HG02938 (cell line): Measurements from ENCODE around the gene SLC20A1.
"Not testable (repeated sequence)": the region's sequence is repeated elsewhere in the genome, so short reads cannot be mapped to it uniquely, and the experiment has no call there.

ENCODE experiments used
- ATAC-seq: cut with Tn5 transposase; IDR thresholded peaks from one replicate; pipeline ENCODE4 v1.9.1; 2021; ENCODE audit warnings: mild to moderate bottlenecking, moderate library complexity; ENCODE audit not compliant: unreplicated experiment

The SLC20A1 gene

DNA sequence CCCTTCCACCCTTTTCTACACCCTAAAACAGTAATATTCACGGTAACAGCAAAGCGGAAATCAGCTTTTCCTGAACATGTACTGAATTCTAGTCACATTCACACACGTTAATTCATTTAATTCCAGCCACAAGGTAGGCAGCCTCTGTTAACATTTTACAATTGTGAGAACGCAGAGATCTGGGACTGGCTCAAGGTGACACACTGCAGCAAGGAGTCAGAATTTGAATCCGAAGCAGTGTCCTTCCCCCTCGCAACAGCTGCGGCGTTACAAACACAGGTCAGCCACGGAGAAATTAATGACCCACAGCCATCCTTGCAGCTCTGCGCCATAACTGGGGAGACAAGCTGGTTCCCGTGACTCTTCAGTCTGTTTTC is 818 bp upstream of the SLC20A1 start:
- ATAC-seq: peak; percentile 6

DNA sequence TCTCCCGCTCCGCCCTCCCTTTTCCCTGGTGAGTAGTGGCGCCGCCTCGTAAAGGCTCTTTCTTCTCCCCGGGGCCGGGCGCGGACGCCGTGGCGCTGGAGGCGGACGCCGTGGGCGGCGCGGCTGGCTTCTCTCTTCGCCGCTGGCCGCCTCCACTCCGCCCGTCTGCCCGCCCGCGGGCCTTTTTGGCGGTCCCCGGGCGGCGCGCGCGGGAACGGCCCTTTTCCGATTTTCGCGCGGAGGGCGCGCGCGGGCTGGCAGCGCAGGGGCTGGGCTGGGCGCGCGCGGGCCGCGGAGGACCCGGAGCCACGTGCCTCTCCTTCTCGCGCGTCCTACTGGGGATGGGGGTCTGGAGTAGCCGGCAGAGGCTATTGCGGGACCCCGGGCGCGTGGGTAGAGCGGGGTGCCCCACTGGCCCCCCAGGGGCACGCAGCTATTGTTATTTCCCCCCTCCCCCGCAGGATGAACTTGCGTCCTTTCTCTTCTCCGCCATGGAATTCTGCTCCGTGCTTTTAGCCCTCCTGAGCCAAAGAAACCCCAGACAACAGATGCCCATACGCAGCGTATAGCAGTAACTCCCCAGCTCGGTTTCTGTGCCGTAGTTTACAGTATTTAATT is 472 bp downstream of the SLC20A1 start:
- ATAC-seq: peak; percentile 31

DNA sequence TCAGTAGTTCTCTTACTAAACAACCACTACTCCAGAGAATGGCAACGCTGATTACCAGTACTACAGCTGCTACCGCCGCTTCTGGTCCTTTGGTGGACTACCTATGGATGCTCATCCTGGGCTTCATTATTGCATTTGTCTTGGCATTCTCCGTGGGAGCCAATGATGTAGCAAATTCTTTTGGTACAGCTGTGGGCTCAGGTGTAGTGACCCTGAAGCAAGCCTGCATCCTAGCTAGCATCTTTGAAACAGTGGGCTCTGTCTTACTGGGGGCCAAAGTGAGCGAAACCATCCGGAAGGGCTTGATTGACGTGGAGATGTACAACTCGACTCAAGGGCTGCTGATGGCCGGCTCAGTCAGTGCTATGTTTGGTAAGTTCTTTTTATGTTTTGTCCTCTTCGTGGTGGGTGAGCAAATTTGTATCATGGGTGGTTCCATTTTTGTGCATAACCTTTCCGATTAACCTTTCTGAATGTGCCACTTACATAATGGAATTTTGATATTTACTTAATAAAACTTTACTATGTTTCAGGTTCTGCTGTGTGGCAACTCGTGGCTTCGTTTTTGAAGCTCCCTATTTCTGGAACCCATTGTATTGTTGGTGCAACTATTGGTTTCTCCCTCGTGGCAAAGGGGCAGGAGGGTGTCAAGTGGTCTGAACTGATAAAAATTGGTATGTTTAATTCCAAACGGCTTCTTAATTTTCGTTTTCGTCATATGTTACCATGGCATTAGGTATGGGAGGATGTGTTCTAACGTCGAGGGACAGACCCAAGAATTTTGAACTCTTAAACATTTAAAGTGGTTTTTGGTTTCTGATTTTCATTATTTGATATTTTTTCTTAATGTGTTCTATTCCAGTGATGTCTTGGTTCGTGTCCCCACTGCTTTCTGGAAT is 1.3 kb downstream of the SLC20A1 start:
- no peak for ATAC-seq

DNA sequence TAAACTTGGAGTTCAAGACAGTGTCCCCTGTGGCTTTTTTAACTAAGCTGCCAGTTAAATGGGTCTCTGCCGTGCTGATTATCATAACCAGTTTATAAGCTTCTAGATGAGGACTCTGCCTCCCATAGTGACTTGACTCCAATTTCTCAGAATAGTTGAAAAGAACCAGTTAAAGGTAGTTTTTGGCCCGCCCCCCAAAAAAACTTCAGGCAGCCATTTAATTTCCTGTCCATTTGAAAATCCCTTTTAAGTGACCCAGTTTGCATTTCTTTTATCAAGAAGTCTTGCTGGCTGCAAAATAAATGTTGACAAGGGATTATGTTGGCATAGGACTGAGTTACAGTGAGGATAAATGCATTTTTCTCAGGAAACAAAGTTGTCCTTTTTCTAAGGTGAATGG is 2.3 kb downstream of the SLC20A1 start:
- ATAC-seq: no peak

DNA sequence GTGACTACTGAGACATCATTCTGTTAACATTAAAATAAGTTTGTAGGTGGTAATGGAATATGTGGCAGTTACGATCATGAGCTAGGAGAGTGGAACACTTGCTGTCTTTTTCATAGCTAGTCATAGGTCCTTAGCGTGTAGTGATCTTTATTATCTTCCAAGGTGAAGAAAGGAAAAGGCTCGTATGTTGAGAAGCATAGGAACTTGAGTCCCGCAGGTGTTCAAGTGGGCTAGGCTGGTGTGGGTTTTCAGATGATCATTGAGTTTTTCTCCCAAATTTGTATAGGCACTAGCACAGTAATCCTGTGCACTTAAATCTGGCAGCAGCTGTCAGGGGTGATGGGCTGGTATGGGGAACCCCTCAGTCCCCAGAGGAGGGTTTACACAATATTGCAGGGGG is 10.9 kb downstream of the SLC20A1 start:
- no peak for ATAC-seq

DNA sequence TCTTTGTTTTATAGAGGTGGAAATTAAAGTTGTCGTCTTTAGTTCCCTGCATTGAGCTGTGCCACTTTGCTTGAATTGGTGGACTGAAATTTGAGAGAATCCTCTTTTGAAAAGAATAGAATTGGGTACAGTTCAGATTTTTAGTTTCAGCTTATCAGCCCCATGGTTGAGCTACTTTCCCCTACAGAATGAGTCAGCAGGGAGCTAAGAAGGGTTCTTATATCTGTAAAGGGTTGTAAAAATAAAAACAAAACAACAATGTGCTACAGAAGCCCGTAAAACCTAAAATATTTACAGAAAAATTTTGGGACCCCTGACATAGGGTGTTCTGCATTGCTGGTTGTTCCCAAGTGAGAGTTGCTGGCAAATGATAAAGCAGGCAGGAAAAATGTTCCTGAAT is 12.6 kb downstream of the SLC20A1 start:
- ATAC-seq: no peak

DNA sequence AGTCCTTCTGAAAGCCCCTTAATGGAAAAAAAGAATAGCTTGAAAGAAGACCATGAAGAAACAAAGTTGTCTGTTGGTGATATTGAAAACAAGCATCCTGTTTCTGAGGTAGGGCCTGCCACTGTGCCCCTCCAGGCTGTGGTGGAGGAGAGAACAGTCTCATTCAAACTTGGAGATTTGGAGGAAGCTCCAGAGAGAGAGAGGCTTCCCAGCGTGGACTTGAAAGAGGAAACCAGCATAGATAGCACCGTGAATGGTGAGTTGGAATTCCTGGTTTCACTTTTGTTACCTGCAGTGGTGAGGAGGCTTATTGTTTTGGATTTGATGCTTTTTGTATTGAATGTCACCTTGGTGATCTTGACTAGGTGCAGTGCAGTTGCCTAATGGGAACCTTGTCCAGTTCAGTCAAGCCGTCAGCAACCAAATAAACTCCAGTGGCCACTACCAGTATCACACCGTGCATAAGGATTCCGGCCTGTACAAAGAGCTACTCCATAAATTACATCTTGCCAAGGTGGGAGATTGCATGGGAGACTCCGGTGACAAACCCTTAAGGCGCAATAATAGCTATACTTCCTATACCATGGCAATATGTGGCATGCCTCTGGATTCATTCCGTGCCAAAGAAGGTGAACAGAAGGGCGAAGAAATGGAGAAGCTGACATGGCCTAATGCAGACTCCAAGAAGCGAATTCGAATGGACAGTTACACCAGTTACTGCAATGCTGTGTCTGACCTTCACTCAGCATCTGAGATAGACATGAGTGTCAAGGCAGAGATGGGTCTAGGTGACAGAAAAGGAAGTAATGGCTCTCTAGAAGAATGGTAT is 13.3 kb downstream of the SLC20A1 start:
- ATAC-seq: no peak

DNA sequence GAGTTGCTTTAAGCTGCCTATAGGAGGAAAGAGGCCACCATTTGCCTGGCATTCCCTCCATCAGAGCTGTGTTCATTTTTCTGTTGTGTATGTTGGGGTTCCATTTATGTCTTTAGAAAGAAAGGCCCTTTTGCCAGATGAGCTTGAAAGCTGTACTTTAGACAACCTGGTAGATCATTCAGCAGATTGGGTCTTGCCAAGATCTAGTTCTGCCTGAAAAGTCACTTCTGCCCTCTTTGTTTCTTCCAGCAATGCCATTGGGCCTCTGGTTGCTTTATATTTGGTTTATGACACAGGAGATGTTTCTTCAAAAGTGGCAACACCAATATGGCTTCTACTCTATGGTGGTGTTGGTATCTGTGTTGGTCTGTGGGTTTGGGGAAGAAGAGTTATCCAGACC is 14.4 kb downstream of the SLC20A1 start:
- ATAC-seq: no peak

DNA sequence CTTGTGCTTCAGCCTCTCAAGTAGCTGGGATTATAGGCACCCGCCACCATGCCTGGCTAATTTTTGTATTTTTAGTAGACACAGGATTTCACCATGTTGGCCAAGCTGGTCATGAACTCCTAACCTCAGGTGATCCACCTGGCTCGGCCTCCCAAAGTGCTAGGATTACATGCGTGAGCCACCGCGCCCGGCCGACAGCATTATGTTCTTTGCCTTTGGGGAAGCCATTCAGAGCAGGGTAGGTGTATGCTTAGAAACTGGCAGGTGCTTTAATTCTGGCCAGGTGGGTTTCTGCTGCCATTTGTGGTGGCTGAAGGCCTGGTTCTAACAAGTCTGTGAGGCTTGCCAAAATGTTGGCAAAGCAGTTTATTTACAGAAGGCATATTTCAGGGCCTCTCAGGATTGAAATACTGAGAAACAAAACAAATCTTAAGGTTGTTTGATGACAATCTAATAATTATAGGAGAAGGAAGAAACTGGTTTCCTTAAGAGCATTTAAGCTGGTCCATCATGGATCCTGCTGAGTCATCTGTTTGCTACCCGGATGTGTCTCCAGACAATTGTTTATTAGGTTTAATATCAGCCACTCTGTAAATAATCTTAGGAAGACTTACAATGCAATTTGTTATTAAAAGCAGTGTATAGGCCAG is 16.0 kb downstream of the SLC20A1 start:
- ATAC-seq: no peak

DNA sequence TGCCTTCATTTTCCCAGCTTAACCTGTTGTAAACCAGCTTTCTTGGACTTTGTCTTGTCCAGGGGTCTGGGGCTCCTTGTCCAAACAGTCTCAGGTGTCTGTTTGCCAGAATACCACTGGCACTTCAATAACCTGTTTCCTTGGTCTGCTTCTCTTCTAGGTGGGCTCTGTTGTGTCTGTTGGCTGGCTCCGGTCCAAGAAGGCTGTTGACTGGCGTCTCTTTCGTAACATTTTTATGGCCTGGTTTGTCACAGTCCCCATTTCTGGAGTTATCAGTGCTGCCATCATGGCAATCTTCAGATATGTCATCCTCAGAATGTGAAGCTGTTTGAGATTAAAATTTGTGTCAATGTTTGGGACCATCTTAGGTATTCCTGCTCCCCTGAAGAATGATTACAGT is 17.0 kb downstream of the SLC20A1 start:
- no peak for ATAC-seq

DNA sequence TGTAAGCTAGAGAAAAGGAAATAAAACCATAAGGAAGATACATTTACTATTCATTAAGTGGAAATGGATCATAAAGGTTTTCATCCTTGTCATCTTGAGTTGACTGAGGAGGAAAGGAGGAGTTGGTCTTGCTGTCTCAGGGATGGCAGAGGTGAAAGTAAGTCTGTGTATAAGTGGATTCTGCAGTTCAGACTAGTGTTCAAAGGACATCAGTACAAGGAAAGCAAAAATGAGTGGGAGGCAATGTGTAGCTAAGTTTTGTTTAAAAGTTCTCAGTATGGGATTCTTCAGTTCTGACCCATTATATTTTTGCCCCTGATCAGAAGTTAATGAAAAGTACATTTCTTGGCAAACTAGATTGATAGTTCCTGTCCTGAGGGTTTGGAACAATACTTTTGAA is 18.9 kb downstream of the SLC20A1 start:
- ATAC-seq: no peak

DNA sequence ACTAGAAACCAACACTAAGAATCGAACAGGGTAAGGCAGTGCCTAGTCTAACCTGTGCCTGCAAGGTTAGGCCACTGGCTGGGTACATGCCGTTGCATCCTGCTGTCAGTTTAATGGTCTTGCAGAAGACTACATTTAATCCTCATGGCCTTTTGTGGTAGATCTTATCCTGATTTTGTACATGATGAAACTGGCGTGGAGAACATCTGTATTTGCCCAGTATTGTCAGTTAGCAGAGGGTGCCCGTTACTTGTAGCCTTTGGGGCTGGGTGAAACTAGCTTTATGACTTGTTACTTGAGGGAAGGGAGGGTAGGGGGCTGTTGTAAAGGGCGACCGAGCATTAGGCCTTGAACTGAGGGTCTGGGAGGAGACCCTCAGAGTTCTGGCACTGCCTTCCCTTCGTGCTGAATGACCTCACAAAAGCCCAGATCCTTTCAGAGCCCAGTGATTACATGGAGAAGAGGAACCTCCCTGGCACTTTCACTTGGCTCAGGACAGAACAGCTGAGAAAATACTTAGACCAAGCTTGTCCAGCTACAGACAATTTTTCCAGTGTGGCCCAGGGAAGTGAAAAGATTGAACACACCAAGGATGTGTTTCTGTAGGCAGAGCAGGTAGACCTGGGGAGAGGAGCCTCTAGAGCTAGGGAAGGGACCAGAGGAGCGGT is 19.5 kb downstream of the SLC20A1 start:
- ATAC-seq: no peak

DNA sequence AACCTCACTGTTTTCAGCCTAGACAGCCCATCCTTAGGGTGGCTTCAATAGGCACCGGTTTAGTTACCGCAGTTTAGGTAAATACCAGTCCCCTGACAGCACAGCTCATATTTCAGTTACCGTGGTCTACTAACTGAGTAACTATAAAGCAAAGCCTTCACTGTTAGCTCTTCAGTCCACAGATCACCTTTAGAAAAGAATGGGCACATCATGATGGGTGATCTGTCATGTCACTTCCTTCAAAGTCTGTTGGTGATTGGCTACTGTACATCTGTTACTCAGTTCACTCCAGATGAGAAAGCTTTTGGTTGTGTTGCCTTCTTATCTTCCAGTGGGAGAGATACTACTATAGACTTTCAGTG is 21.0 kb downstream of the SLC20A1 start:
- ATAC-seq: no peak

DNA sequence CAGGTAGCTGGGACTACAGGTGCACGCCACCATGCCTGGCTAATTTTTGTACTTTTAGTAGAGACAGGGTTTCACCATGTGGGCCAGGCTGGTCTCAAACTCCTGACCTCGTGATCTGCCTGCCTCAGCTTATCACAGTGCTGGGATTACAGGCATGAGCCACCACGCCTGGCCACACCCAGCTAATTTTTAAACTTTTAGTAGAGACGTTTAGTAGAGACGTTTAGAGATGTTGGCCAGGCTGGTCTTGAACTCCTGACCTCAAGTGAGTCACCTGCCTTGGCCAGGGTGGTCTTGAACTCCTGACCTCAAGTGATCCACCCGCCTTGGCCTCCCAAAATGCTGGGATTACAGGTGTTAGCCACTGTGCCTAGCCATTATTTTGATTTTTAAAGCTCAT is 21.8 kb downstream of the SLC20A1 start:
- ATAC-seq: not testable (repeated sequence)

DNA sequence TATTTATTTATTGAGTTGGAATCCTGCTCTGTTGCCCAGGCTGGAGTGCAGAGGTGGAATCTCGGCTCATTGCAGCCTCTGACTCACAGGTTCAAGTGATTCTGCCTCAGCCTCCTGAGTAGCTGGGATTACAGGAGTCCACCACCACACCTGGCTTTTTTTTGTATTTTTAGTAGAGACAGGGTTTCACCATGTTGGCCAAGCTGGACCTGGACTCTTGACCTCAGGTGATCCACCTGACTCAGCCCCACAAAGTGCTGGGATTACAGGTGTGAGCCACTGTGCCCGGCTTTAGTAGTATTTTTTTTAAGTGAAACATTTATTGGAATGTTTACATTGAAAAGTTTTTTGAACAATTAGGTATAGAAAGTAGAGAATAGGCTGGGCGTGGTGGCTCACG is 23.9 kb downstream of the SLC20A1 start:
- no peak for ATAC-seq

DNA sequence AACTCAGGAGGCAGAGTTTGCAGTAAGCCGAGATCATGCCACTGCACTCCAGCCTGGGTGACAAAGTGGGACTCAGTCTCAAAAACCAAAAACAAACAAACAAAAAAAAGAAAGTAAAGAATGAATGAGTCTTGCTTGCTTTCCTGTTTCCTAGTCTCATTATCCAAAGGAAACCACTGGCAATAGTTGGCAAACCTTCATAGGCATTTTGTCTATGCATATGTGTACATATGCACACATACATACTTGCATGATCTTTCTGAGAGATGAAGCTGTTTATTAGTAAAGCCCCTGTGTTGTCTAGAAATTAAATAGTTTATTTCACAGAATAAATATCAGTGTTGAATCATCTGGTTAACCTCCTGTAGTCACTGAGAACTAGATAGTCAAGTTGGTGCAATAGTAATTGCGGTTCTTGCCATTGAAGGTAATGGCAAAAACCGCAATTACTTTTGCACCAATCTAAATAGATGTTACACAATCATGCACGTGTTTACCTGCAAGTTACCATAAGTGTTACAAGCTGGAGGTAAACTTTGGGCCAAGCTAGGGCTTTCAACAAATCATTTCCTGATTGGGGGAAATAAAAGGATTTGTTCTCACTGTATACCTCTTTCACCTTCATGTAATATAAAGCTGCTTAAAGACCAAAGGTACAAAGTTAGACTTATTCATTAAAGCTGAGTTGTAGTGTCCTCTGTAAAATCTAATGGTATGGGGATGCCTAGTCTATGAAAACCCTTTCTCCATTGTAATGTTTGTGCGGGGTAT is 24.7 kb downstream of the SLC20A1 start:
- no peak for ATAC-seq

DNA sequence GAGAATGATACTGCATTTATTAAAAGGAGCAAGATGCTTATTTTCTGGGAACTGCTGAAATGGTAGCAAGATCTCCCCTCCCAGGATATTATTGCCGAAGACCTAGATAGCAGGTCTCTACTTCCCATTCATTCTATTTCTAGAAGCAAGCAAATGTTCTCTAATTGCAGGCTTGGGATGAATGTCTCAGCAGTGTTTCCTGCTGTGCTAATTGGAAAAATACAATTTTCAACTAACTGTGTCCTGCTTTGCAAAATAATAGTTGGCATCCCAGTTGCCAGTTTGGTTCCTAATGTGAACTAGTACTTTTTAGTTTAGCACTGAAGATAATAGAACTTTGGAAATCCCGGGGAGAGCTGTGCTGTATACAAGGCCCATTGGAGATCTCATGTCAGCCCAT is 26.1 kb downstream of the SLC20A1 start:
- no peak for ATAC-seq

DNA sequence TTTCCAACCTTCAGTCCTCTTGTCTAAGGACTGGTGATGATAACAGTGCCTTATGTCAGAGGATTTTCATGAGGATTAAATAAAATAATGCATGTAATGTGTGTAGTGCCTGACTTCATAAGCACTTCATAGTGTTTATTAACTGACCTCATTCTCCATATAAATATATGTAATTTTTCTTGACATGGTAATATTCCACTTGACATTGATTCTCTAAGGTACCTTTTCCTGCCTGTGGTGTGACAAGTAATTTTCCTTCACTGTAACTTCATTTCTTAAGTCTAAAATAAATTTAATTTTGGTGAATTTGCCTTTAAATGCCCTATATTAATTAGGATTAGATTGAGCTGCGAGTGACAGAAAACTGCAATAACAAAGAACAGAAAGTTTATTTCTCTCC is 27.3 kb downstream of the SLC20A1 start:
- ATAC-seq: no peak

DNA sequence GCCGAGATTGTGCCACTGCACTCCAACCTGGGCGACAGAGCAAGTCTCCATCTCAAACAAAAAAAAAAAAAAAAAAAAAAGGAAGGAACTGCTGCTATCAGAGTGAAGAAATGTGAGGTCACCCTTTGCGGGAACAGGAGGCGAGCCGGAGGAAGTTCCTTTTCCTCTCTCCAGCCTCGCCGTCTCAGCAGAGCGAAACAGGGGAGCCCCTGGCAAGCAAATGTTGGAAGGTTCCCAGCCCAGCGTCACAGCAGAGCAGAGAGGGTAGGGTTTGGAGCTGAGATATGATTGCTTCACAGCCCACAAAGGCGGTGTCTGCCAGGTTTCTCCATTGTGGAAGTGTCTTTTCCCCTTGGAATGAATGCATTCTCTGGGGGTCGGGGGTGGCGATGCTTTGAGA is 28.5 kb downstream of the SLC20A1 start:
- ATAC-seq: no peak

DNA sequence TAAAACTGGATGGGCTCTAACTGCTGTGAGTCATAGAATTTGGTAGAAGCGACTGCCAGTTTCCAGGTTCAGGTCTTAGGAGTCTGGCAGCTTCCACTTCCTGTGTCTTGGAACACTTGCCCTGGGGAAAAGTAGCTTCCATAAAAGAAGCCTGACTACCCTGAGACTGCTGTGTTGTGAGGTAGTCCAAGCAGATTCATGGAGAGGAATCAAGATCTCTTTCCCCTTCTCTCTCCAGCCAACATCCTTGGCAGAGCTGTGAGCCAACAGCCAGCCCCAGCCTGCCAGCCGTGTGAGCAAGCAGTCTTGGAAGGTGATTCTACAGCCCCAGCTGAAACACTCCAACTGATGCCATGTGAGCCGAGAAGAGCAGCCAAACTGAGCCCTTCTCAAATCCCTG is 33.7 kb downstream of the SLC20A1 start:
- no peak for ATAC-seq
